K562 (cell line): Measurements from ENCODE around the gene INSM1. TPM values are rescaled to one million over a fixed set of nuclear protein-coding genes. Genes with fewer than 3 reads are reported as not detected.

Experiments
- ATAC-seq: fragments of 200-7000 bp; cut with Tn5 transposase; 3 replicates; pipeline ENCODE4 v1.9.1; 2020; ENCODE audit warnings: moderate library complexity
- BruUV-seq: library from RNA; stranded (reverse); fragments of 400-500 nt; replicated peaks from 2 replicates; lab custom pipeline; 2021; lab: Mats Ljungman, UMichigan
- CTCF ChIA-PET: fragments of 300-600 bp; formaldehyde crosslinking; extraction: SDS; loops from one replicate; lab custom pipeline; 2021; ENCODE audit warnings: low intra/inter-chr PET ratio; lab: Yijun Ruan, JAX
- POLR2A ChIA-PET: fragments of 300-600, 350-650 bp; sonication (Branson Sonifier 250); formaldehyde crosslinking; extraction: SDS; loops from one replicate; lab custom pipeline; 2021; ENCODE audit warnings: antibody characterized with exemption, inconsistent platforms; lab: Yijun Ruan, JAX
- DNase-seq, 4 experiments: peaks; one replicate each; pipeline versions ENCODE4 v3.0.0 to v3.0.0-alpha.2; 2011 to 2018; ENCODE audit warnings: low spot score in 3 of 4, mixed read lengths in 3 of 4; ENCODE audit errors: extremely low read depth in 1 of 4
- FAIRE-seq: peaks from 2 replicates; lab custom pipeline; 2011; peaks lifted over from hg19 to GRCh38; lab: Jason Lieb, UNC
- H2AFZ ChIP-seq: 2 replicates; pipeline ENCODE4 v1.6.0; 2011; ENCODE audit warnings: low read depth, low read length, control low read depth, inconsistent platforms
- H3K27ac ChIP-seq: fragments of 200-600 bp; 3 replicates; pipeline ENCODE4 v1.8.0; 2011; ENCODE audit warnings: low read depth, mild to moderate bottlenecking, control low read depth, inconsistent platforms, low read length, moderate library complexity, mixed read lengths; ENCODE audit errors: extremely low read depth
- H3K27me3 ChIP-seq, 2 experiments: fragments of 300-600 bp in 1 of 2; 2 replicates in 1 of 2; 3 replicates in 1 of 2; pipeline versions ENCODE4 v1.6.0 to v1.8.0; 2011; ENCODE audit warnings: inconsistent platforms in 2 of 2, low read length in 2 of 2, mild to moderate bottlenecking in 1 of 2, mixed read lengths in 1 of 2, moderate library complexity in 1 of 2; ENCODE audit not compliant: control insufficient read depth in 2 of 2, insufficient read depth in 2 of 2
- H3K36me3 ChIP-seq: fragments of 300-600 bp; 3 replicates; pipeline ENCODE4 v1.8.0; 2011; ENCODE audit warnings: mild to moderate bottlenecking, low read length, inconsistent platforms; ENCODE audit not compliant: control insufficient read depth, insufficient read depth
- H3K4me1 ChIP-seq, 2 experiments: fragments of 200-600 bp in 1 of 2; replicated peaks in 1 of 2; 2 replicates in 1 of 2; 3 replicates in 1 of 2; pipeline versions ENCODE4 v1.5.1 to v1.8.0; 2011; ENCODE audit warnings: inconsistent platforms in 2 of 2, low read length in 2 of 2, mild to moderate bottlenecking in 1 of 2, mixed read lengths in 1 of 2, moderate library complexity in 1 of 2; ENCODE audit not compliant: control insufficient read depth in 2 of 2, insufficient read depth in 2 of 2
- H3K4me2 ChIP-seq: 2 replicates; pipeline ENCODE4 v1.6.1; 2011; ENCODE audit warnings: low read length, control low read depth, inconsistent platforms, mixed read lengths; ENCODE audit not compliant: insufficient read depth
- H3K4me3 ChIP-seq: fragments of 200-600 bp; sonication (generic), shearing (Covaris generic); 2 replicates; pipeline ENCODE4 v1.5.1; 2016; ENCODE audit warnings: control low read depth, inconsistent platforms
- H3K79me2 ChIP-seq: fragments of 200-600 bp; 3 replicates; pipeline ENCODE4 v1.8.0; 2011; ENCODE audit warnings: low read length, inconsistent platforms; ENCODE audit not compliant: control insufficient read depth, insufficient read depth
- H3K9ac ChIP-seq, 2 experiments: 2 replicates each; pipeline versions ENCODE4 v1.6.0 to v1.6.1; 2011; ENCODE audit warnings: low read depth in 2 of 2, low read length in 2 of 2, control low read depth in 1 of 2, inconsistent platforms in 1 of 2, mild to moderate bottlenecking in 1 of 2, mixed read lengths in 1 of 2; ENCODE audit not compliant: insufficient read depth in 1 of 2
- H3K9me1 ChIP-seq: one replicate; pipeline ENCODE4 v1.6.0; 2011; ENCODE audit warnings: inconsistent platforms, mild to moderate bottlenecking, low read length, moderate library complexity; ENCODE audit not compliant: control insufficient read depth, insufficient read depth
- H3K9me3 ChIP-seq: replicated peaks from 2 replicates; pipeline ENCODE4 v1.5.1; 2011; ENCODE audit warnings: low read depth, low read length, inconsistent platforms; ENCODE audit not compliant: control insufficient read depth, insufficient read depth
- H4K20me1 ChIP-seq: replicated peaks from 2 replicates; pipeline ENCODE4 v1.6.1; 2011; ENCODE audit warnings: low read length, inconsistent platforms, mixed read lengths; ENCODE audit not compliant: control insufficient read depth, insufficient read depth
- HINFP ChIP-seq: fragments of 450-650 bp; conservative IDR thresholded peaks from 2 replicates; pipeline ENCODE4 v1.6.1; 2016; ENCODE audit warnings: missing genetic modification characterization, low read depth, mild to moderate bottlenecking, control low read depth, missing compliant biosample characterization
- POLR2H ChIP-seq: IDR thresholded peaks from 2 replicates; pipeline ENCODE4 v1.6.1; 2016; ENCODE audit warnings: missing genetic modification characterization, low read depth, mild to moderate bottlenecking, control low read depth, missing compliant biosample characterization, moderate library complexity
- RBFOX2 ChIP-seq: fragments of 200-400 bp; formaldehyde crosslinking; IDR thresholded peaks from 2 replicates; pipeline ENCODE4 v1.6.1; 2017; ENCODE audit warnings: low read depth, mild to moderate bottlenecking, low read length, moderate library complexity
- XRCC4 ChIP-seq: IDR thresholded peaks from one replicate; pipeline ENCODE4 v1.6.1; 2011; ENCODE audit not compliant: insufficient read depth, insufficient read length; ENCODE audit errors: extremely low read depth
- WGBS: fragments of 100-300 bp; shearing (Covaris generic); methylation state at CpG from one replicate; pipeline ENCODE4 v1.1.6; 2016; ENCODE audit warnings: low coverage, mixed read lengths; ENCODE audit not compliant: insufficient coverage; ENCODE audit errors: missing lambda C conversion rate; 5-methylcytosine and 5-hydroxymethylcytosine counted together
- in situ Hi-C: fragments of 300-500 bp; cut with MboI; formaldehyde crosslinking; loops from 4 replicates; pipeline ENCODE4 v1.15.0; 2018; ENCODE audit warnings: inconsistent platforms, mixed read lengths
- intact Hi-C: fragments of 100-400 bp; cut with micrococcal nuclease; formaldehyde crosslinking; loops from 2 replicates; pipeline ENCODE4 v1.14.2; 2022
- polyA plus RNA-seq, 8 experiments: library from polyadenylated mRNA; depleted of rRNA in 4 of 8; stranded (reverse) in 5 of 8; unstranded in 3 of 8; fragments of >200 nt; fragmentation: Nextera tagmentation in 2 of 8; fragmentation: Illumina TruSeq in 1 of 8; extraction: Ambion mirVana in 2 of 8; extraction: Trizol in 1 of 8; gene quantifications; 2 replicates each; pipeline versions ENCODE4 v1.2.1 to v1.2.3, GENCODE V29; 2011 to 2014; ENCODE audit warnings: inconsistent platforms in 1 of 8, missing spikeins in 1 of 8
- total RNA-seq, 7 experiments: library from RNA; depleted of rRNA in 6 of 7; stranded (reverse); fragments of >200 nt in 6 of 7; fragmentation: Illumina TruSeq in 2 of 7; extraction: Trizol in 2 of 7; gene quantifications; 2 replicates each; pipeline versions ENCODE4 v1.2.1 to v1.2.3, GENCODE V29; 2011 to 2021; ENCODE audit warnings: low replicate concordance in 1 of 7

INSM1 gene
- total and polyA plus RNA-seq, 9 of the 15 experiments (the other 6 are each of a cell fraction or from before 2014, with no cell fraction given): not detected

- no peak for TF ChIP-seq HINFP (tag)
Observed at GRCh38 chr20:20386192-20386591, 18.3 kb downstream of the INSM1 start (continued).

- FAIRE-seq (no peak), ATAC-seq (no peak), DNase-seq (no peak)
- Histone ChIP-seq H2AFZ (no peak overlapping the region), H3K4me3 (no peak overlapping the region), H3K9me3 (no peaks in the 10 kb centered on the region), H3K4me2 (no peak overlapping the region), H3K9me1 (no peaks in the 10 kb centered on the region), H3K27me3 (peaks cover 3 to 14% of the 10 kb centered on the region in 2 experiments; a peak in 3 of 5 replicates), H3K36me3 (no peaks in the 10 kb centered on the region), H4K20me1 (no peaks in the 10 kb centered on the region), H3K79me2 (no peaks in the 10 kb centered on the region), H3K9ac (no peak overlapping the region), H3K27ac (no peak overlapping the region), H3K4me1 (peaks cover 0 to 10% of the 10 kb centered on the region in 2 experiments; a peak in 4 of 5 replicates)
- ChIA-PET POLR2A (interaction anchor here (0.8 kb wide), 1 partner anchor 53 kb away, joined by 3 read pairs; no protein-coding TSS in a partner anchor), CTCF (no interaction called here)
- intact Hi-C loops: no loop called here
- TF ChIP-seq POLR2H (no peak), RBFOX2 (no peak), XRCC4 (no peak)
- 41% methylated on average over 6 of the region's 9 CpGs for WGBS
- no TSS peak for BruUV-seq
- in situ Hi-C loops: no loop called here
Observed at GRCh38 chr20:20390393-20390792, 22.5 kb downstream of the INSM1 start.
